Activated CD4-positive, alpha-beta T cell treated with anti-CD3 and anti-CD28 coated beads for 36 hours (primary cell): Measurements from ENCODE around the gene CAPZA1. TPM values are rescaled to one million over a fixed set of nuclear protein-coding genes. Genes with fewer than 3 reads are reported as not detected.

Experiments used
- ATAC-seq: fragments of 200-7000 bp; cut with Tn5 transposase; one replicate; pipeline ENCODE4 v1.10.0; 2021; ENCODE audit warnings: mild to moderate bottlenecking, moderate library complexity
- CTCF ChIA-PET: fragments of 350-600 bp; sonication (Branson Sonifier 250); formaldehyde crosslinking; loops from one replicate; lab custom pipeline; 2021; ENCODE audit warnings: antibody characterized with exemption; lab: Charles Lee
- POLR2A ChIA-PET: fragments of 350-600 bp; sonication (Branson Sonifier 250); formaldehyde crosslinking; loops from one replicate; lab custom pipeline; 2021; ENCODE audit warnings: antibody characterized with exemption, inconsistent platforms; lab: Charles Lee
- DNase-seq: peaks from one replicate; pipeline ENCODE4 v3.0.0-alpha.2; 2020
- H3K27ac Mint-ChIP-seq: one replicate; pipeline ENCODE4 v1.8.0; 2021; ENCODE audit warnings: mixed read lengths
- H3K27me3 Mint-ChIP-seq: one replicate; pipeline ENCODE4 v1.8.0; 2021; ENCODE audit warnings: mixed read lengths
- H3K36me3 Mint-ChIP-seq: one replicate; pipeline ENCODE4 v1.8.0; 2021; ENCODE audit warnings: low read depth, mixed read lengths
- H3K4me1 Mint-ChIP-seq: one replicate; pipeline ENCODE4 v1.8.0; 2021; ENCODE audit warnings: mixed read lengths
- H3K4me3 Mint-ChIP-seq: one replicate; pipeline ENCODE4 v1.8.0; 2021; ENCODE audit warnings: mild to moderate bottlenecking, moderate library complexity, mixed read lengths
- H3K9me3 Mint-ChIP-seq: one replicate; pipeline ENCODE4 v1.8.0; 2021; ENCODE audit warnings: low read depth, mixed read lengths
- intact Hi-C, 2 experiments: fragments of 100-400 bp; cut with DNase I in 1 of 2; cut with micrococcal nuclease in 1 of 2; formaldehyde crosslinking; loops; one replicate each; pipeline versions ENCODE4 v1.14.2 to v1.15.1; 2022 to 2024; cut with DNase I, micrococcal nuclease
- total RNA-seq, 2 experiments: library from RNA; stranded (reverse); gene quantifications; one replicate each; pipeline ENCODE4 v1.2.3, GENCODE V29; 2021

CAPZA1 gene
- total RNA-seq, 2 experiments from 2014 or later = 251 to 302 TPM

DNA sequence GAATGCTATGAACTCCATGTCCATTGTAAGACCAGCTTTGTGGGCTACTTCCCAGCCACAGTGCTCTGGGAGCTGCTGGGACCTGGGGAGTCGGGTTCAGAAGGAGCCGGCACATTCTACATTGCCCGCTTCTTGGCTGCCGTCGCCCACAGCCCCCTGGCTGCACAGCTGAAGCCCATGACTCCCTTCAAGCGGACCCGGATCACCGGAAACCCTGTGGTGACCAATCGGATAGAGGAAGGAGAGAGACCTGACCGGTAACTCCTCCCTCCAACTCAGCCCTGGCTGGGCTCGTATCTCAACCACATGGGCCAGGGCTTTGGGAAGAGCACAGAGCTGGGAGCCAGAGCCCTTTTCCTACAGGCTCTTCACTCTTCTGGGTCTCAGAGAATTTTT, 70.2 kb downstream of the CAPZA1 start:
- CTCF ChIA-PET = interaction anchor here (0.6 to 0.7 kb wide), 2 partner anchors 21 to 211 kb away, joined by 3 read pairs; no protein-coding TSS in a partner anchor
- Mint-ChIP-seq H3K36me3 (peaks cover 11% of the 10 kb centered on the region), H3K4me3 (no peak overlapping the region), H3K4me1 (peaks cover 6% of the 10 kb centered on the region), H3K9me3 (no peaks in the 10 kb centered on the region), H3K27me3 (no peaks in the 10 kb centered on the region), H3K27ac (no peak overlapping the region)
- POLR2A ChIA-PET = no interaction called here
- no peak for ATAC-seq
- intact Hi-C loops = no loop called here
- DNase-seq = no peak

DNA sequence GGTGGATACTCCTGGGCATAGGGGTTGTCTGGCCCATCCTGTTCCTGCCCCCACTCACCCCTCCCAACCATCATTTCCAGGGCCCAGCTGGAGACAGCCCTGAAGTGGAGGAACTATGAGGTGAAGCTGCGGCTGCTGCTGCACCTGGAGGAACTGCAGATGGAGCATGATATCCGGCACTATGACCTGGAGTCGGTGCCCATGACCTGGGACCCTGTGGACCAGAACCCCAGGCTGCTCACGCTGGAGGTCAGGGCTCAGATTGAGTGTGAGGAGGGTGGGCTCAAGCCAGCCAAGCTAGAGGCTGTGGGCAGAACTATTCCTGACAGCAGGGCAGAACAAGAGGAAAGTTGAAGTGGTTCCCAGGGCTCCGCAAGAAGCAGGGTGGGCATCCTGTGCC, 73.0 kb downstream of the CAPZA1 start:
- intact Hi-C loops = no loop called here
- no peak for DNase-seq
- H3K27ac Mint-ChIP-seq = no peak overlapping the region
- ChIA-PET CTCF (no interaction called here), POLR2A (no interaction called here)
- no peak overlapping the region for H3K4me3 Mint-ChIP-seq
- no peaks in the 10 kb centered on the region for H3K27me3 Mint-ChIP-seq
- ATAC-seq = no peak
- peaks cover 14% of the 10 kb centered on the region for H3K36me3 Mint-ChIP-seq
- no peaks in the 10 kb centered on the region for H3K9me3 Mint-ChIP-seq
- no peaks in the 10 kb centered on the region for H3K4me1 Mint-ChIP-seq

DNA sequence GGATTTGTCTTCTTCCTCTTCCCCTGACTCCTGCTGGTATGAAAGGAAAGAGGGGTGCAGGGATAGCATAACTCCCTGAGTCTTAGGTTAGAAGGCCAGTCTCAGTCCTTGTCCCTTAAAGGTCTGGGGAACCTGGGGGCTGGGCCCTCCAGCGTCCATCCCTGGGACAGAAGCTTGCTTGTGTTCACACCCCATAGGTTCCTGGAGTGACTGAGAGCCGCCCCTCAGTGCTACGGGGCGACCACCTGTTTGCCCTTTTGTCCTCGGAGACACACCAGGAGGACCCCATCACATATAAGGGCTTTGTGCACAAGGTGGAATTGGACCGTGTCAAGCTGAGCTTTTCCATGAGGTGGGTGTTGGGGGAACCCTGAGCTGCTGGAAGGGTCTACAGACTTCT, 74.2 kb downstream of the CAPZA1 start:
- no peaks in the 10 kb centered on the region for H3K9me3 Mint-ChIP-seq
- POLR2A ChIA-PET = no interaction called here
- H3K4me3 Mint-ChIP-seq = no peak overlapping the region

DNA sequence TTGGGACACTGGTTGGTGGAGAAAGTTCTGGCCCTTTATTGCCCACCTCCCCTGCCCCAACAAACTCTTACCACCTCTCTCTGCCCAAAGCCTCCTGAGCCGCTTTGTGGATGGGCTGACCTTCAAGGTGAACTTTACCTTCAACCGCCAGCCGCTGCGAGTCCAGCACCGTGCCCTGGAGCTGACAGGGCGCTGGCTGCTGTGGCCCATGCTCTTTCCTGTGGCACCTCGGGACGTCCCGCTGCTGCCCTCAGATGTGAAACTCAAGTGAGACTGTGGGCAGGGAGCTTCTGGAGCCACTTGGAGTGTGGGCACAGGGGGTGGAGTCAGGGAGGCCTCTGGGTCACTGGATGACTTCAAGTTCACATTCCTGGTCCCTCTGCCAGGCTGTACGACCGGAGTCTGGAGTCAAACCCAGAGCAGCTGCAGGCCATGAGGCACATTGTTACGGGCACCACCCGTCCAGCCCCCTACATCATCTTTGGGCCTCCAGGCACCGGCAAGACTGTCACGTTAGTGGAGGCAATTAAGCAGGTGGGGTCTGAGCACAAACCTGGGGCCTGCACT, 74.8 kb downstream of the CAPZA1 start:
- ChIA-PET CTCF (no interaction called here), POLR2A (no interaction called here)
- ATAC-seq (no peak), DNase-seq (no peak)
- Mint-ChIP-seq H3K27ac (no peak overlapping the region), H3K9me3 (no peaks in the 10 kb centered on the region), H3K36me3 (peaks cover 17% of the 10 kb centered on the region), H3K4me1 (peaks cover 2% of the 10 kb centered on the region), H3K4me3 (no peak overlapping the region), H3K27me3 (no peaks in the 10 kb centered on the region)
- intact Hi-C loops = no loop called here

More for the DNA sequence above, 74.2 kb downstream of the CAPZA1 start:
- no peak for ATAC-seq
- Mint-ChIP-seq H3K36me3 (peaks cover 14% of the 10 kb centered on the region), H3K4me1 (no peaks in the 10 kb centered on the region), H3K27me3 (no peaks in the 10 kb centered on the region), H3K27ac (no peak overlapping the region)
- intact Hi-C loops = no loop called here
- no peak for DNase-seq
- CTCF ChIA-PET = no interaction called here

DNA sequence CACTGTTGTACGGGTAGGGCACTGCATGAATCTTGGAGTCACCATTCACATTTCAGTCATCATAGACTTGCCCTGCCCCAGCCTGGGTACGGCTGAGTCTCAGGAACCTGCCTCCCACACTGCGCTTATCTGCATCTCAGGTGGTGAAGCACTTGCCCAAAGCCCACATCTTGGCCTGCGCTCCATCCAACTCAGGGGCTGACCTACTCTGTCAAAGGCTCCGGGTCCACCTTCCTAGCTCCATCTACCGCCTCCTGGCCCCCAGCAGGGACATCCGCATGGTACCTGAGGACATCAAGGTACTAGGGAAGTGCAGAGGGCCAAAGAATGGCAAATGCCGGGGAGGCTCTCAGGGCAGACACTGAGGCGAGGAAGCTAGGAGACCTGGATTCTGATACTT, 75.6 kb downstream of the CAPZA1 start:
- no peak for ATAC-seq
- H3K27me3 Mint-ChIP-seq = no peaks in the 10 kb centered on the region
- peaks cover 10% of the 10 kb centered on the region for H3K4me1 Mint-ChIP-seq
- ChIA-PET POLR2A (no interaction called here), CTCF (interaction anchor here (1.2 kb wide), 1 partner anchor 13 kb away, joined by 3 read pairs; no protein-coding TSS in a partner anchor)
- no peak for DNase-seq
- H3K36me3 Mint-ChIP-seq = peaks cover 19% of the 10 kb centered on the region
- no peaks in the 10 kb centered on the region for H3K9me3 Mint-ChIP-seq
- no peak overlapping the region for H3K4me3 Mint-ChIP-seq
- no peak overlapping the region for H3K27ac Mint-ChIP-seq
- intact Hi-C loops = no loop called here

DNA sequence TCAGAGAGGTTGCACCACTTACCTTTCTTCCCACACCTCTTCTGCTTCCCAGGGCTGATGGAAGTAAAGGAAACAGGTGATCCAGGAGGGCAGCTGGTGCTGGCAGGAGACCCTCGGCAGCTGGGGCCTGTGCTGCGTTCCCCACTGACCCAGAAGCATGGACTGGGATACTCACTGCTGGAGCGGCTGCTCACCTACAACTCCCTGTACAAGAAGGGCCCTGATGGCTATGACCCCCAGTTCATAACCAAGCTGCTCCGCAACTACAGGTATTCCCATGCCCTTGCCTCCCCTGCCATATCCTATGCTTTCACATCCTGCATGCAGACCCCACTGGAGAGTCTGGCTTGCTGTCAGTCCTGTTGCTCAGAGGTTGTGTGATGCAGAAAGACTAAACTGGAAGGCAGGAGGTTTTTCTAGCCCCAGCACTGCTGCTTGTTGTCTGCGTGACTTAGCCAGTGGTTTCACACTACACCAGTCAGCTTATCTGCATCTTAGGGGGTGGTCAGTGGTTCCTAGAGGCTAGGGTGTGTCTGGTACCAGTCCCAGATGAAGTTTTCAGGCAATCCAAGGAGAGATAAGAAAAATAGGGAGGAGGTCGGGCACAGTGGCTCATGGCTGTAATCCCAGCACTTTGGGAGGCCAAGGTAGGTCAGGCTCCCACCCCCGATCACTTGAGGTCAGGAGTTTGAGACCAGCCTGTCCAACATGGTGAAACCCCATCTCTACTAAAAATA, 77.1 kb downstream of the CAPZA1 start:
- CTCF ChIA-PET = interaction anchor here (1.2 to 2.0 kb wide), 2 partner anchors 11 to 19 kb away, joined by 3 to 7 read pairs; partner anchors contain the start of gene PPM1J
- intact Hi-C loops = no loop called here
- H3K27ac Mint-ChIP-seq = no peak overlapping the region

DNA sequence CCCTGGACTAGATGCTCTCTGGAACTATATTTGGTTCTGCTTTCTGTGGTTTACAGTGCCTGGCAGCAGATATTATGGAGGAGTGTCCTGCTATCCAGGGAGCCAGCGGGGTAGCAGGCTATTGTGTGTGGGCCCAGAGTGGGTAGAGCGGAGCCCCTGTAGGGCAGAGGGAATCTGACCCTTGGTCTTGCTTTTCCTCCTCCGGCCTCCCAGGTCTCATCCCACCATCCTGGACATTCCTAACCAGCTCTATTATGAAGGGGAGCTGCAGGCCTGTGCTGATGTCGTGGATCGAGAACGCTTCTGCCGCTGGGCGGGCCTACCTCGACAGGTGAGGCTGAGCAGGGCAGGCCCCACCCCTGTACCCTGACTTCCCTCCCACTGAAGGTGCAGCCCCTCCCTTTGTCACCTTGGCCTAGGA, 78.2 kb downstream of the CAPZA1 start:
- peaks cover 35% of the 10 kb centered on the region for H3K4me1 Mint-ChIP-seq
- ATAC-seq (no peak), DNase-seq (no peak)
- ChIA-PET POLR2A (no interaction called here), CTCF (interaction anchor here (2.0 kb wide), 1 partner anchor 18 kb away, joined by 7 read pairs; the partner anchor contains the start of gene PPM1J)
- no peak overlapping the region for H3K27ac Mint-ChIP-seq
- H3K9me3 Mint-ChIP-seq = no peaks in the 10 kb centered on the region
- intact Hi-C loops = no loop called here
- H3K4me3 Mint-ChIP-seq = no peak overlapping the region
- no peaks in the 10 kb centered on the region for H3K27me3 Mint-ChIP-seq
- H3K36me3 Mint-ChIP-seq = peaks cover 24% of the 10 kb centered on the region

More for the DNA sequence above, 77.1 kb downstream of the CAPZA1 start:
- Mint-ChIP-seq H3K9me3 (no peaks in the 10 kb centered on the region), H3K36me3 (peaks cover 25% of the 10 kb centered on the region), H3K4me3 (no peak overlapping the region), H3K4me1 (peaks cover 25% of the 10 kb centered on the region), H3K27me3 (no peaks in the 10 kb centered on the region)
- POLR2A ChIA-PET = no interaction called here
- DNase-seq = no peak
- no peak for ATAC-seq

DNA sequence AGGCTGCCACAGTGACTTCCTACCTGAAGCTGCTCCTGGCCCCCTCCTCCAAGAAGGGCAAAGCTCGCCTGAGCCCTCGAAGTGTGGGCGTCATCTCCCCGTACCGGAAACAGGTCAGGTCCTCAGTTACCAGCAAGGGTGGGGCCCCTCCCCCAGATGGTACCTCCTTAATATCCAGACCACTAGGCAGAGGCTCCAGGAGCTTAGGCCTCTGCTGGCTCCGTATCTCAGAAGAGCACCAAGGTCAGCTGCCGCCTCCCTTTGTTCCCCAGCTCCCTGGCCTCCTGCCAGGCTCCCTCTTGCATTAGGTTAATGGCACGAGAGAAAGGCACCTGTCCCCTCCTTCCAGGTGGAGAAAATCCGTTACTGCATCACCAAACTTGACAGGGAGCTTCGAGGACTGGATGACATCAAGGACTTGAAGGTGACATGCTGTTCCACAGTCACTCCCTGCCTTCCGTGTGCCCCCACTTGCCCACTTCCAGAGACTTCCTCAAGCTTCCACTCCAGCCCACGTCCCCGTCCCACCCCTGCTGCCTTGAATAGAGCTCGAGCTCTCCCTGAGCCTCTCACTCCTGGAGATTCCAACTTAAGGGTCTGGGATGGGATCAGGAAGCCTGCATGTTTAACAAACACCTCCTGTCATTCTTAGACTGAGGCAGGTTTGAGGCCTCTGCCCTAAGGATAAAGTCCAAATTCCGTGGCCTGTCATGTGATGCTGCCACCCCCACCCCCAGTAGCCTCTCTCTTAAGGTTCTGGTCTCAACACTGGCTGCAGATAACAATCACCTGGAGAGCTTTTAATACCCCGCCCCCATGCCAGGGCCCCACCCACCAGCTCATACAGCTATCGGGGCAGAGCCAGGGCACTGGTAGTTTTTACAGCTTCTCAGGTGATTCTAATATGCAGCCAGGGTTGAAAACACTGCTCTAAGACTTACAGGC, 79.0 kb downstream of the CAPZA1 start:
- peaks cover 24% of the 10 kb centered on the region for H3K36me3 Mint-ChIP-seq
- DNase-seq = no peak
- no peak for ATAC-seq
- POLR2A ChIA-PET = no interaction called here
- H3K4me3 Mint-ChIP-seq = no peak overlapping the region
- H3K27me3 Mint-ChIP-seq = no peaks in the 10 kb centered on the region
- no peak overlapping the region for H3K27ac Mint-ChIP-seq
- intact Hi-C loops = no loop called here
- CTCF ChIA-PET = interaction anchor here (0.9 to 2.0 kb wide), 3 partner anchors 10 to 81 kb away, joined by 3 to 7 read pairs (median 3); partner anchors contain the start of gene PPM1J
- no peaks in the 10 kb centered on the region for H3K9me3 Mint-ChIP-seq
- H3K4me1 Mint-ChIP-seq = peaks cover 41% of the 10 kb centered on the region

DNA sequence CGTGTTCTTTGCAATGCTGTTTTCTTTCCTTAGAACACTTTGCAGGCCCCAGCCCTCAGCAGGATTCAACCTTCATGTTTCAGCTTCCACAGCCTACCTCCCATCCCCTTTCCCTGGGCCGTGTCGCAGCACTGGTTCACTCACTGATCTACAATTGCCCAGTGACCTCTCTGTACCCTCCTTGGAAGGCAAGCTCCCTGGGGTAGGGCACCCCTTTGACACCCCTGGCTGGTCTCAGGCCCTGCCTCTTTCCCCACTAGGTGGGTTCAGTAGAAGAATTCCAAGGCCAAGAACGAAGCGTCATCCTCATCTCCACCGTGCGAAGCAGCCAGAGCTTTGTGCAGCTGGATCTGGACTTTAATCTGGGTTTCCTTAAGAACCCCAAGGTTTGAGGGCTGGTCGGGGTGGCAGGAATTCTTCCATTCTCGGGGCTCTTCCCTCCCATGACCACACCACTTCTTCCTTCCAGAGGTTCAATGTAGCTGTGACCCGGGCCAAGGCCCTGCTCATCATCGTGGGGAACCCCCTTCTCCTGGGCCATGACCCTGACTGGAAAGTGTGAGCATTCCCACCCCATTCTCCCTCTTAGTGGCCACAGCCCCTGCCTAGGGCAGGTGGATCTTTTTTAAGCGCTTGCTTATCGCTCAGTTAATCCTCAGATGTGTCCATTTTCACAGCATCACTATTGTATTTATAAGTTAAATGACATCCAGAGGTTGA, 80.0 kb downstream of the CAPZA1 start:
- POLR2A ChIA-PET = interaction anchor here (1.2 kb wide), 1 partner anchor 25 kb away, joined by 4 read pairs; the partner anchor contains the start of gene MOV10
- CTCF ChIA-PET = interaction anchor here (0.9 to 1.1 kb wide), 3 partner anchors 9 to 82 kb away, joined by 3 to 5 read pairs (median 3); no protein-coding TSS in a partner anchor
- Mint-ChIP-seq H3K27ac (peak overlapping the region; percentile 87), H3K4me3 (no peak overlapping the region), H3K36me3 (peaks cover 22% of the 10 kb centered on the region), H3K4me1 (peaks cover 50% of the 10 kb centered on the region), H3K9me3 (no peaks in the 10 kb centered on the region), H3K27me3 (no peaks in the 10 kb centered on the region)
- DNase-seq (no peak), ATAC-seq (no peak)
- intact Hi-C loops = no loop called here

DNA sequence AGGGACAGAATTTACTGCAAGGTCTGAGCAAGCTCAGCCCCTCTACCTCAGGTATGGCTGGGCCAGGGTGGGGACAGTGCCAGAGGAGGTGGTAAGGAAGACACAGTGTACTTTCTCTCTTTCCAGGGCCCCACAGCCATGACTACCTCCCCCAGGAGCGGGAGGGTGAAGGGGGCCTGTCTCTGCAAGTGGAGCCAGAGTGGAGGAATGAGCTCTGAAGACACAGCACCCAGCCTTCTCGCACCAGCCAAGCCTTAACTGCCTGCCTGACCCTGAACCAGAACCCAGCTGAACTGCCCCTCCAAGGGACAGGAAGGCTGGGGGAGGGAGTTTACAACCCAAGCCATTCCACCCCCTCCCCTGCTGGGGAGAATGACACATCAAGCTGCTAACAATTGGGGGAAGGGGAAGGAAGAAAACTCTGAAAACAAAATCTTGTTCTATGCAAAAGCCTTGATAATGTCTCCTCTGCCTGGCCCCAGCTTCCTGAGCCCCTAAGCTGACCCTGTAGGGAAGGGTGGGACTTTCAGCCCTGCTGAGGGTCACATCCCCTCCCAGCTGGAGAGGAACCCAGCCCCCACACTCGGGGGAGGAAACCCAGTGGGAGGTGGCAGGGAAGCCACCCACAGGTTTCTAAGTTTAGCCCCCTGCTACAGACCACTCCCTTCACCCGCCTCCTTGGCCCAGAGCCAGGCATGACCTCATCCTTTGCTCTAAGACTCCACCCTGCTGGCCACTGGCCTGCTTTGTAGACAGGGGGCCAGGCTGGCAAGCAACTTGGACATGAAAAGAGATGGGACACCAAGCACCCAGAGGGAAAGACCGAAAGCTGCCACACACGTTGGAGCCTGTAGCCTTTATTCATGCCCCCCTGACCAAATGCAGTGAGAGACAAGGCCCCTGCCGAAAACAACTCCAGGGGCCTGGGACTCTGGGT, 80.9 kb downstream of the CAPZA1 start:
- Mint-ChIP-seq H3K4me3 (no peak overlapping the region), H3K27ac (peak overlapping the region; percentile 87), H3K4me1 (peaks cover 60% of the 10 kb centered on the region), H3K27me3 (no peaks in the 10 kb centered on the region), H3K9me3 (no peaks in the 10 kb centered on the region), H3K36me3 (peaks cover 19% of the 10 kb centered on the region)
- intact Hi-C loops = no loop called here
- DNase-seq = peak; percentile 86
- no peak for ATAC-seq
- ChIA-PET CTCF (interaction anchor here (0.6 to 1.2 kb wide), 6 partner anchors 10 to 133 kb away, joined by 3 to 5 read pairs (median 3); partner anchors contain the start of genes MOV10 and PPM1J), POLR2A (interaction anchor here (1.2 kb wide), 1 partner anchor 26 kb away, joined by 4 read pairs; the partner anchor contains the start of gene MOV10)
